Osteocyte (in vitro differentiated cells): Measurements from ENCODE around the gene XDH. TPM values are rescaled to one million over a fixed set of nuclear protein-coding genes. Genes with fewer than 3 reads are reported as not detected.

Experiments used
- DNase-seq: peaks from one replicate; pipeline ENCODE4 v3.0.0; 2021; ENCODE audit warnings: mixed read lengths; ENCODE audit not compliant: unreplicated experiment; ENCODE audit errors: extremely low spot score
- H3K27ac Mint-ChIP-seq: one replicate; pipeline ENCODE4 v1.8.0; 2021; ENCODE audit warnings: mild to moderate bottlenecking, mixed read lengths; ENCODE audit not compliant: unreplicated experiment
- H3K27me3 Mint-ChIP-seq: one replicate; pipeline ENCODE4 v1.8.0; 2021; ENCODE audit warnings: mixed read lengths; ENCODE audit not compliant: unreplicated experiment
- H3K36me3 Mint-ChIP-seq: one replicate; pipeline ENCODE4 v1.8.0; 2021; ENCODE audit warnings: mixed read lengths; ENCODE audit not compliant: unreplicated experiment
- H3K4me1 Mint-ChIP-seq: one replicate; pipeline ENCODE4 v1.8.0; 2021; ENCODE audit warnings: mixed read lengths; ENCODE audit not compliant: unreplicated experiment
- H3K4me3 Mint-ChIP-seq: one replicate; pipeline ENCODE4 v1.8.0; 2021; ENCODE audit warnings: mild to moderate bottlenecking, moderate library complexity, mixed read lengths; ENCODE audit not compliant: unreplicated experiment
- H3K9me3 Mint-ChIP-seq: one replicate; pipeline ENCODE4 v1.8.0; 2021; ENCODE audit warnings: mixed read lengths; ENCODE audit not compliant: unreplicated experiment
- CTCF ChIP-seq: fragments of 200-600 bp; sonication (generic); IDR thresholded peaks from 2 replicates; pipeline ENCODE4 v1.5.0; 2021; ENCODE audit warnings: antibody characterized with exemption, mild to moderate bottlenecking, moderate library complexity
- total RNA-seq: library from RNA; stranded (reverse); gene quantifications from 2 replicates; pipeline ENCODE4 v1.2.1, GENCODE V29; 2021

Gene XDH
- total RNA-seq, 1 donor from 2014 or later, result 0.99 TPM

GRCh38 chr2:31327505-31327904, 87.0 kb downstream of the XDH start:
- Mint-ChIP-seq H3K27me3 (no peaks in the 10 kb centered on the region), H3K36me3 (no peaks in the 10 kb centered on the region), H3K27ac (no peak overlapping the region), H3K4me3 (no peak overlapping the region), H3K9me3 (no peaks in the 10 kb centered on the region), H3K4me1 (peaks cover 14% of the 10 kb centered on the region)
- TF ChIP-seq CTCF, result no peak
- no peak for DNase-seq

GRCh38 chr2:31324016-31324633, 90.4 kb downstream of the XDH start:
- DNase-seq, result no peak
- Mint-ChIP-seq H3K9me3 (no peaks in the 10 kb centered on the region), H3K27ac (no peak overlapping the region), H3K4me3 (no peak overlapping the region), H3K27me3 (no peaks in the 10 kb centered on the region), H3K4me1 (peaks cover 34% of the 10 kb centered on the region), H3K36me3 (no peaks in the 10 kb centered on the region)
- TF ChIP-seq CTCF, result no peak

GRCh38 chr2:31322371-31322770, 92.2 kb downstream of the XDH start:
- H3K4me3 Mint-ChIP-seq, result no peak overlapping the region
- no peaks in the 10 kb centered on the region for H3K36me3 Mint-ChIP-seq
- H3K9me3 Mint-ChIP-seq, result no peaks in the 10 kb centered on the region
- no peaks in the 10 kb centered on the region for H3K27me3 Mint-ChIP-seq
- no peak for DNase-seq
- no peak for TF ChIP-seq CTCF
- H3K27ac Mint-ChIP-seq, result no peak overlapping the region
- H3K4me1 Mint-ChIP-seq, result peaks cover 52% of the 10 kb centered on the region

GRCh38 chr2:31319406-31320175, 95.0 kb downstream of the XDH start:
- Mint-ChIP-seq H3K4me1 (peaks cover 58% of the 10 kb centered on the region), H3K4me3 (no peak overlapping the region), H3K27ac (peak overlapping the region; percentile 87), H3K36me3 (no peaks in the 10 kb centered on the region), H3K9me3 (no peaks in the 10 kb centered on the region), H3K27me3 (no peaks in the 10 kb centered on the region)
- DNase-seq, result peak; percentile 74
- TF ChIP-seq CTCF, result no peak
